Stimulated activated CD8-positive, alpha-beta memory T cell treated with anti-CD3 and anti-CD28 coated beads, Interleukin-12 subunit alpha, Interleukin-12 subunit beta, amount 100 ng/mL, for 24 hours (primary cell): ENCODE data around the gene CRAT.

Source experiments
- DNase-seq: peaks from one replicate; pipeline ENCODE4 v3.0.0-alpha.2; 2020; ENCODE audit errors: extremely low read depth

Gene CRAT

DNA sequence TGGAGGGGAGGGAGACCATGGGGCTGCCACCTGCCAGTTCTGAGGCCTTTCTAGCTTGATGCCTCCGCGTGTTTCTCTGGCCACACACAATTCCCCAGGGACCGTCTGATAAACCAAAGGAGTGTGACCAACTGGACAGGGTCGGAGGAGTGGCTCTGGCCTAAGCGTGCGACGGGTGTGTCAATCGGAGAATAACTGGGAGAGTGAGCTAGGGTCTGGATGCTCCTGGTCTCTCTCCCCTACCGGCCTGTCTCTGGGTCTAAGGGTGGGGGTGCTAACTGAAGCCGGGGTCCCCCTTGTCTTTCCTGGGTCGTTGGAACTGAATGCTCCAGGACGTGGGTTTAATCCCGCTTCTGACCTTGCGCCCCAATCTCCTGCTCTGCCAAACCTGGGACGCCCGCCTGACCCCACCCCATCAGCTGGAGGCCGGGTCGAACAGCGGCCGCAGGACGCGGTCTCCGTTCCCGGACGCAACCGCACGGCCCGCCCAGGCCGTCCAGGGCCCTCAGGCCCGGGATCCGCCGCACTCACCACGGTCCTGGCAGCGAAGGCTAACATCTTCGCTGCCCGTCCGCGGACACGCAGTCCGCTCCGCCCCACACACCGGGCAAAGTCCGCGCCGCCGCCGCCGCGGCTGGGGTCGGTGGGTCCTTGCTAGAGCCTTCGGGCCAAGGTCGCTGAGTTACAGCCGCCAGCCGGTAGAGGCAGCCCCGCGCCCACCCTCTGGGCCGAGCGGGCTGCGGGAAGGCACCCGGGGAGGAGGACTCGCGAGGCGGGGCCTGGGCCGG, 447 bp downstream of the CRAT start:
- DNase-seq = no peak

DNA sequence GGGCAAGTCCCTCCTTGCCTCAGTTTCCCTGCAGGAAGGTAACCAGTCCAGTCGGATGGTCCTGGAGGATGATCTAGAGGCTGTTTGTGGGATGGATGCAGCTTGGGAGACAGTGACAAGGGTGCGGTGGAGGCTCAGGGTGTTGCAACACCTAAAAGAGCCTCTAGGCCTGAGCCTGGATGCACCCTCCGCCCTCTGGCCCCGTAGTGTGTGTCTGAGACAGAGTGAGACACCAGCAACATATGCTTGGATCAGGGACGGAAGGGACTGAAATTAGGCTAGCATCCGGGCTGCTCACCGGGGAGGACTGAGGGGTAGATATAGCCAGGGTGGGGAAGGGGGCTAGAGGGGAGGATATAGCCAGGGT, 1.1 kb downstream of the CRAT start:
- no peak for DNase-seq

DNA sequence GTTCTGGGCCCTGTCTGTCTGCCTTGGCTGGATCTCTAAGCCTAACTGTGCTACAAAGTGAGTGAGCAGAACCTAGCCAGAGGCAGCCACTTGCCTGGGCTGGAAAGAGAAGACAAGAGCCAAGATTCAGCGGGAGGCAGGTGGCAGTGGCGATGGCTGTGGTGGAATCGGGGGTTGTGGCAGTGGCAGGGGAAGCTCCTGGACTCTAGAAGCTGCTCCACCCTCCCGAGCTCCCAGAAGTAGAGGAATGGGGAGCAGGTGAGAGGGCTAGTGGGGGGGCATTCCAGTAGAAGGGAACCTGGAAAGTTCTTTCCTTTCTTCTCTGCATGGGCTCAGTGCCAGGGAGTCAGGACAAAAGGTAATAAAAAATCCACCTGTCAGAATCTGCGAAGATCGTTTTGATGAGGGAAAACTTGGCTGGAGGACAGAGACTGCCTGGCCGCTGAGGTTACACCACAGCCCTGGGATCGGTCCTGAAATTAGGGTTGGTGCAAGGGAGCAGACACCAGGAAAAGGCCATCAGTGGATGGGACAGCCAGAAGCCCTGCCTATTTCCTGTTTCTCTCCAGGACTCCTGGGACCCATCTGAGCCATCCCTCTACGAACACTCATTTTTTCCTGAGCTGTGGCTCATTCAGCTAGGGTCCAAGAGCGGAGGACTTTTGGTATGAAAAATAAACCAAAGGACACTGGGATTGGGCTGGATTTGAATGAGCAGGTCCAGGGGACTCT, 1.6 kb downstream of the CRAT start:
- DNase-seq = no peak

DNA sequence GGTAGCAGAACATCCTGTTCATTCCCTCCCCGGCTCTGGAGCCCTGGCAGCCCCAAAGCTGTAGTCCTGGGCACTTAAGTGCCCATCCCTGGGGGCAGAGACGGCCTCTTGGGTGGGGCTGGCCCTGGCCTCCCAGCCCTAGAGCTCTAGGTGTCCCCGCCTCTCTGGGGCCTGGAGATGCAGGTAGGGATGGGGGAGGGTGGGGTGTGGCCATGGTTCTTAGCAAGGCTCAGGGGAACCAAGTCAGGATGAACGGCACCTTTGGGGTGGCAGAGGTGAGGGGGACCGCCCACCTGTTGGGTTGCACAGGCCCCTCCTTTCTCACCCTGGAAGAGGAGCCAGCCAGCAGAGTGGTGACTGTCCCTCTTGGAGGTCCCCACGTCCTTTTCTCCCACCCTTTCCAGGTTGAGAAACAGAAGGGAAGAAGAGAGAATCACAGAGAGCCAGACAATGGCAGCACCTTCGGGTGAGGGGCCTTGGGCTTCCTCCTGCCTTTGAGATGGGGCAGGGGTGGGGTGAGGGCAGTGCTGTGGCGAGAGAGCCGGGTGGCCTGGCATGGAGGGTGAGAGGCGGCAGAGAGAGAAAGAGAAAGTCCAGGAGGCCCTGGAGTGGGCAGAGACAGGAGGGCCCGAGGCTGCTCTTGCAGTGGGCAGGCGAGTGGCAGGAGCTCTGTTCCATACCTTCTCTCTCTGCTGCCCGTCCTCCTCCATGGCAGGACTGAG, 2.3 kb downstream of the CRAT start:
- DNase-seq = no peak

DNA sequence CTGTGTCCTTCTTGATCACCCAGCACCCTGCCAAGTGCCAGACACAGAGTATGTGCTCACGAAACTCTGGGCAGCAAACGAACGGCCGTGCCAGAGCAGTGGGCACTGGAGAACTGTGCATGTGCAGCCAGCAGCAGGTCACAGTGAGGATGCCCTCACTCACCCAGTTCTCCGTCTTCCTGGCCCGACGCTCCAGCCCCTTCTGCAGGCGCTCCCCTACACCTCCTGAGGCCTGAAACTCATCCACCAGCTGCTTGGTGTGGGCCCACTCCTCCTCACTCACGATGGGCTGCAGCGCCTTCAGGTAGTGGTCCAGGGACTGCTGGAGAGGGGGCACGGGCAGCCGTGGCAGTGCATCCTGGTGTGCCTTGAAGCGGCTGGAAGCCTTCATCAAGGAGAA, 2.9 kb downstream of the CRAT start:
- no peak for DNase-seq

DNA sequence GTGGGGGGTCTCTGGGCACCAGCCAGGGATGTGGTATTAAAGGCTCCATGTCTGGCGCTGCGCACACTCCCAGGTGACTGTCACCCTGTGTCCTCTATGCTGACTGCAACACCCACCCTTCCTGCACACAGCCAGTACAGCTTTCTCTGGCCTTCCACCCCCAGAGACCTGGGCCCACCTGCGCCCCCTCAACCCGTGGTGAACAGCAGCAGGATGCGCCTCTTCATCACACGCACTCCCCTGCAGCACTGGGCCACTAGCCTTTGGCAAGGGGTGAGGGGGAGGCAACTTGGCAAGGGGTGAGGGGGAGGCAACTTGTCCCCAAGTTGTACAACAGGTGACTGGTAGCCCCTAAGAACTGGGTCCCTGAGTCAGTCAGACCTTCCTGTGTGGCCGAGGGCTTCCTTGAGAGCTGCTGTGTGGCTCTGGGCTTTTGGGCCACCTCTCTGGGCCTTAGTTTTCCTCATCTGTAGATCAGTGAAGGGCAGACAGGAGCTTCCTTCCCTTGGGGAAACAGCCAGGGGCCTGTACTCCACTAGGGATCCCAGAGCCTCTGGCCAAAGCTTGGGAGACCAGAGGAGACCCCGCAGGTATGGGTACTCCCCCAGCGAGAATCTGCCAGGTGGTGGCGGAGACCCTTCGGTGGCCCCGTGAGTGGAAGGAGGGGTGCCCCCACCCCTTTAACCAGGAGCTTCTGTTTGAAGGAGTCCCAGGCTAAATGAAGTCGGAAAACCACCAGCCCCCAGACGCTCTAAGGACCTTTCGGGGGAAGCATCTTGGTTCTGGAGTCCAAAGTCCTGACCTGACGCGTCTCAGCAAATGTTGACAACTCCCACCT, 4.5 kb downstream of the CRAT start:
- no peak for DNase-seq

DNA sequence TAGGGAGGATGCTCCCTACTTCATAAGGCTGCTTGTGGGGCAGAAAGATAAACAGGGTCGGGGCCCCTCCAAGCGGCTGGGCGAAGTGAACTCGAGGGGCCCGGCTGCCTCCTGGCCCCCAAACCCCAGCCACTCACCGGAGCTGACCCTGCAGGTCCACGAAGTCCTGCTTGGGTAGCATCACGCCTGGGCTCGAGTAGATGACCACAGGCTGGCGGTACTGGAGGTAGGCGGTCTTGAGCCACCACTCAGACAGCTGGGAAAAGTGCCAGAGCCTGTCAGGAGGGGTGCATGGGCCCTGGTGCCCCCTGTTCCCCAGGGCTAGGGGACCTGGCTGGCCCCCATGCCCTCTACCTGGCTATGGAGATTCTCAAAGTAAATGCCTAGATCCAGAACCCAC, 6.5 kb downstream of the CRAT start:
- no peak for DNase-seq

DNA sequence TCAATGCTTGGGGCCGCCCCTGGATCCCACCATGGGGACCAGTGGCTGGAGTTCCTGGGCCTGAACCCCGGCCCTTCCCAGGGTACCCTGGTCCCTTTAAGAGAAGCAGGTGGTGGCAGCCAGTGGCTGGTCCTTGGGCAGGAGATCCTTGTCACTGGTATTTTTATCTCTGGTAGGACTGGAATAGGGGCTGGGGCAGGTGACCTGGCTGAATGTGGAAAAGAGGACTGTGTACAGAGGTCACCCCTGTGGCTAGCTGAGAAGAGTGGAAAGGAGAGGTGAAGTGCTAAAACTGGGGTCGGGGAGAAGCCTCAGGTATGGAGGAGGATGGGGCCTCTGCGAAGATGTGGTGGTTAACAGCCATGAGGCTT, 7.0 kb downstream of the CRAT start:
- no peak for DNase-seq

DNA sequence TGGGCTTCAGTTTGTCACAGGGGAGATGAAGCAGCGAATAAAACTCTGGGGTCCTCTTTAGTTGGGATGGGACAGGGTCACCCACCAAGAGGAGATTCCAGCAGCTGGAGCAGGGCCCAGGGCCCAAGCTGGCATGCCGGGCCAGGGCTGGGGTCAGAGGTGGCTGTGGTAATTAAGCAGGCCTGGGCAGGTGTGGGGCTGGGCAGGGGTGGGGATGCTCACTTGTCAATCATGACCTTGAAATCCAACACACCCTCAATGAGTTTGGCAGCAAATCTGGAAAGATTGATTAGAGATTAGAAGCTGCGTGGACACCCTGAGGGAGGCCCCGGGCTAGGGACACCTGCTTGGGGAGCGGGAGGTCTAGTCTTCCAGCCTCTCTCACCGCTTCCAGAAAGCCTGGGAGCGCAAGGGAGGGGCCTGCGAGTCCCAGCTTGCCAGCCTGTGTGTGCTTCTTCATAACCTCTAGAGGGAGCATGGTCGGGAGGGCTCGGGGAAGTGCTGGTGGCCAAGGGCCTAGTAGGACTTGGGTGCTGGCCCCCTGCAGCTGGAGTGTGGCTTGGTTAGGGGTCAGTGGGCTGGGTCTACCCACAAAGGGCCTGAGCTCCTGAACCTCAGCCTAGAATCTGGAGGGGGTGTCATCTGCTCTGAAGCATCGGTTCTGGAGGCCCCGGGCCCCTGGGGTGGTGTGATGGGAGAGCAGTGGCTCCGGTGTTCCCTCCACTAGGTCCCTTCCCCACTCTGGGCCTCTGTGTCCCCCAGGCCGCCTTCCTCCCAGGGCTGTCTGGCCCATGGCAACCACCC, 7.6 kb downstream of the CRAT start:
- DNase-seq = no peak

DNA sequence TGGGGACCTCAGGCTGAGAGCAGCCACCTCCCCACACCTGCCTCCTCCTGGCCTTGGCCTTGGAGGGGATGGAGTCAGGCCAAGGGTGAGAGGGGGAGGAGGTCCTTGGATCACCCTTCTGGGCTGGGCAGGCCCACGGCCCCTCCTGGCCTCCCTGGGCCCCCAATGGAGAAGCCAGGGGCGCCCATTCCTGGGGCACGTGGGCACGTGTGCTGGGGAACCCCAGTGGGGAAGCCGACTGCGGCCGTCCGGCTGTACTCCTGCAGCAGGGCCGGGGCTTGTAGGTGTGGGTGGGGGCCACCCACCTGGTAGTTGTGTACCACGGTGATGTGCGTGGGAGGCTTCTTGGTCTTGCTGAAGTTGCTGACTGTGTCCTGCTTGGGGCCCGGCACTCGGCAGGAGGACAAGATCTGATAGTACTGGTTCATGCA, 8.5 kb downstream of the CRAT start:
- no peak for DNase-seq

DNA sequence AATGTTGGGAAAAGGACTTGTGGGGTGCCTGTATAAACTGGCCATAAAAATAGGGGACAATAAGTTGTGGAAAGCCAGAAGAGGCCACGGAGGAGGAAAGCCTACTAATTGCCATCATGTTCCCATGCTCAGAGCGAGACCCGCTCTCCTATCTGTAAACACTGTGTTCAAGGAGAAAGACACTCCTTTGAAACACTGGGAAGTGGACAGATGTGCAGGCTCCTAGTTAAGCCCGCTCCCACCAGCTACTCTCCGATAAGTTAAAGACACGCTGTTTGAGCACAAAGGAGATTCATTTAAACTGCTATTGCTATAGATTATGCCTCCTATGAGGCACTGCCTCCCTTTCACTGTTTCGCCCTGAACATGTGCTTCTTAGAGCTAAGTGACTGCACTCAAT, 9.3 kb downstream of the CRAT start:
- no peak for DNase-seq

DNA sequence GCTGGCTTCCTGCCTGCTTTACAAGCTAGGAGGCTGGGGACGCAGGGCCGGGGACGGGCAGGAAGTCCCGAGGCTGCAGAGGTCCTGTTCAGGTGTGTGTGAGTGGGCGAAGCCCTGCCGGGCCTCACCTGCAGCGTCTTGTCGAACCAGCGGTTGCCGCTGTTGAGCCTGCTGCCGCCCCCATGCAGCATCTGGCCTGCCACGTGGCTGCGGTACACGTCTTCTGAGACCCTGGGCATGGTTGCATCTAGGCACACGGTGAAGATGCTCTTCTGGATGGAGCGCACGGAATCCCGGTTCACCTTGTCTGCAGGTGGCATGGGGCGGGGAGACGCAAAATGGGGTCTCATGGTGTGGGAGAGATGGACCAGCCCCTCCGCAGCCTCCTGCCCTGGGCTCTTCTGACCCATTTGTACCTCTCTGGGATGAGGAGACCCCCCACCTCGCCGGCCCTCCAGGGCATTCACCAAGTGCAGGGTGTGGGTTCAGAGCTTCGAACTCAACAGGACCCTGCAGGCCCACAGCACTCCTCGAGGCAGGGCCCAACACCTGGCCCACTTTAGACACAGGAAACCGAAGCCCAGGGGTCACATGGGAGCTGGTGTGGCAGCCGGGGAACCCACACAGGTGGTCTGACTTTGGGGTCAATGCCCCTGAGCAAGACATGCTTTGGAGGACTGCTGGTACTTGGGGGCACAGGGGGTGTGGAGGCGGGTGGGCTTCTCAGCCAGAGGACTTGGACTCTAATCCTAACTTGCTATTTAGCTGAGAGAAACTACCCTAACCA, 10.0 kb downstream of the CRAT start:
- no peak for DNase-seq

DNA sequence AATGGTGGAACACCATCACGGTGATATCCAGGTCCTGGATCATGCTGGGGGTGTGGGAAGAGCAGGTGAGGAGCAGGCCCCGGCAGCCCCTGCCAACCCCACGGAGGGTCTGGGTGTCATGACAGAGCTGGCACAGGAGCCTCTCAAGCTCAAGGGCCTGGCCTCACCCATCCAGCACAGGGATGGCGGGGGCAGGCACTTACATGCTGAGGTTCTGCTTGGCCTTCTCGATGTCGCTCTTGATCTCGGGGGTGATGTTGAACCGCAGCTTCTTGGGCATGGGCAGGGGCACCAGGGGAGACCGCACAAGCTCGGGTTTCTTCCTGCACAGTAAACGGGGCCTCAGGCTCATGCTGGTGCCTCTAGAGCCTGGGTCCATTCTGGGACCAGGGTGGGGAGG, 12.3 kb downstream of the CRAT start:
- DNase-seq = no peak

DNA sequence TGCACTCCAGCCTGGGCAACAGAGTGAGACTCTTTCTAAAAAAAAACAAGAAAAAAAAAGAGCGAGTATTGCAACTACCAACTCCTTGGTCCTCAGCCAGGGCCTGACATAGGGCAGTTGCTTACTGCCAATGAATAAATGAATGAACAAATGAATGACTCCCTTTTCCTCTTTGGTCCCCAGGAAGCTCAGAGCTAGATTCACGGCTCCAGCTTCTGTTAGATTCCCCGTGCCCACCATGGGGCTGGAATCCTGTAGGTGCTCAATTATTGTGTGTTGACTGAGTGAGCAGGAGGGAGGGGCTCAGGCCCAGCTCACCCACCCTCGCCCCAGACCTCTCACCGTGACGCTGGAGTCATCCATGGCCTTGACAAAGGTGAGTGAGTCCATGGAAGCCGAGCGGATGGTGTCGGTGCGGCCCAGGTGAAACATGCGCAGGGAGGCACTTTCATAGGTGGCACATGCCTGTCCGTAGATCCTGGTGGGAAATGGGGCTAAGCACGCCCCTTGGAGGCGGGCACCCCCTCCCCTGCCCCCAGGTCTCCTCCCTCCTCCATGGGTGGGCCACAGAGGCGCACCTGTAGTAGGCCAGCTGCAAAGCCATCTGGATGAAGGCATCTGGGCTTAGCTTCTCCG, 12.8 kb downstream of the CRAT start:
- DNase-seq = no peak

DNA sequence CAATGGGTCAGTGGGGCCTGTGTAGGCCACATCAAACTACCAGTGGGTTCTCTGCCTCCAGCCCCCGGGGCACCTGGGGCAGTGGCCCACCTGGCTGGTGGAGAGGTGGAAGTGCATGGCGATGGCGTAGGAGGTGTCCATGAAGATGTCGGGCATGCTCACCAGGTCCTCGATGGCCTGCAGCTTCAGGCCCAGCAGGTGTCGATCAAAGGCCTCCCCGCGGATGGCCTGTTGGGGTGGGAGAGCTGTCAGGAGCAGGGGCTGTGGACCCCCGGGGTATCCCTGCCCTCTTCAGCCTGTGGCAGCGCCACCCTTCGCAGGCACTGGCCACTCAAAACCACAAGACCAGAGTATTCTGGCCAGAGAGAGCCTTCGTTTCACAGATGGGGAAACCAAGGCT, 14.7 kb downstream of the CRAT start:
- no peak for DNase-seq

DNA sequence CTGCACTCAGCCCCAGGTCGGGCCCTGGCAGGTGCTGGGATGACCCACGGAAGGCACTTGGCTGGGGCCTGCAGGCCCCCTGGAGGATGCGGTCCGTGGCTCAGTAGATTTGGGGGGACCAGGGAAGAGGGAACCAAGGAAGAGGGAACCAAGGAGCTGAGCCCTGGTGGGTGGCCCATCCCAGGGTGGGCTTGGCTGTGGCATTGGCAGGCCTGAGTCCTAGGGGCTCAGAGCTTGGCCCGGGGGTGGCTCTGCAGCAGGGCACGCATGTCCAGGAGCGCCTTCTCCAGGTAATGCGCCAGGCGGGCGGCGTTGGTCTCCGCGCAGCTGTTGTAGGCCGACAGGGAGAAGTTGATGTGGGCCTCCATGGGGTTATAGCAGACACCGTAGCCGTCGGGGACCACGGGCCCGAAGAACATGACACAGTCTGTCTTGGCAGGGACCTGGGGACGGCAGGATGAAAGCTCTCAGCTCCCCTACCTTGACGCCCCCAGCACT, 15.4 kb downstream of the CRAT start:
- DNase-seq = no peak

DNA sequence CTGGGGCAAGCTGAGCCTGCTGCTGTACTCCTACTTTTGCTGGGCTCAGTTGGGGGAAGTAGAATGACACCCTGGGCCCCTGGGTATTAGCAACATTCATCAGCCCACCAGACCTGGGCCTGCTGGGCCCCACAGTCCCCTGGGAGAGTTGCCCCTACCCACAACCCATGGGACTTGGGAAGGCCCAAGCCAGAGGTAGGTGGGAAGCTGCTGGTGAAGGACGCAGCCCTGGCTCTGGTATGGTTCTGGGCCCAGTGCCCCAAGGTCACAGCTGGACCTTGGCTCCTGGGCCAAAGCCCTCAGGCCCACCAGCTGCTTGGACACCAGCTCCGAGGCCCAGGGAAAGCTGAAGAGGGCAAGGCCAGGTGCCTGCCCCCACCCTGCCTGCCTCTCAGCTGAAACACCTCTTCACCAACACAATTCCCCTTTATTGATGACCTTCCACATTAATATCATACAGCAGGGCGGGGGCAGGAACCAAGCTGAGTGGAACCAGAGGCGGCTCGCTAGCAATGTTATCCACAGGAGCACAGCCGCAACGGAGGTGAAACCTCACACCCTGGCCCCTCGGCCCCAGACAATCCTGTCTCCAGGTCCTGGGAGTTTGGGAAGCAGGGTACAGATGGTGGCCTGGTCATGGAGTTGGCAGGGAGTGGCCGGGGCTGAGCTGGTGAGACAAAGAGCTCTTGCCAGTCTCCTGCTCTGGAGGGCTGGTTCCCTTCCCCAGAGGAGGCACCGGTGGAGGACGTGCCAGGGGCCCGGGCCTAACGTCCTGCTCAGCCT, 16.0 kb downstream of the CRAT start:
- DNase-seq = no peak

DNA sequence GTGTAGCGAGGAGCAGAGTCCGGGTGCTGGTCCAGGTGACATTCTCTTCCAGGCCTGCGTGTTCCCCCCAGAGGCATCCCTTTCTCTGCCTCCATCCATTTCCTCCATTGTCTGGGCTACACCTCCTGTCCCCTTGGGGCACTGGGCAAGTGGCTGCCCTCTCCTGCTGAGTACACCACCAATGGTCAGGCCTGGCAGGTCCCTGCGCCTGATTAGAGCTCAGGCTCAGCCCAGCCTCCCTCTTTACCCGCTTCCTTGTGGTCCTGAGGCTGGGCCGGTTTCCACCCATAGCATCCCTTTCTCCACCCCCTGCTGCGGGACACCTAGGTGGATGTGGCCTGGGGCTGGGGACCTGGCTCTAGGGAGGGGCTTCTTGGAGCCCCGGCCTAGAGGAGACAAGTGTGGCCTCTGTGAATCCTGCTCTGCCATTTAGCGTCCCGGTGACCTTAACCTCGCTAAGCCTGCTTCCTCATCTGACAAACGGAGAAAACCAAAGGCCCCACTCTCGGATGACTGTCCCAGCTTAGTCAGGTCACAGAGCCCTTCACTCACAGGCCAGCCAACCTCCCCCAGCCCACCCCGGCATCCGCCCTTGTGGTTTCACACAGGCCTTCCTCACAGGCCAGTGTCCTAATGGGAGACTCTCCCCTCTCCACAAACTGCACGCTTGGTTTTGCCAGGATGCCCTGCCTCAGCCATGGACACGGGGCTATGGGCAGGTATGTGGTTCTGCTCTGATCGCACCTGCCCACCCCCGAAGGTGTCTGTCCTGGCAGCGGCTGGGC, 16.8 kb downstream of the CRAT start:
- DNase-seq = no peak
